SK-N-SH (cell line): ENCODE results near the gene TMPRSS15. TPM values are rescaled to one million over a fixed set of nuclear protein-coding genes. Genes with fewer than 3 reads are reported as not detected.

Experiments used
- CTCF ChIA-PET: fragments of 300-600, 350-600 bp; formaldehyde crosslinking; extraction: SDS; loops from one replicate; lab custom pipeline; 2021; lab: Yijun Ruan, JAX
- POLR2A ChIA-PET: fragments of 350-600 bp; sonication (Branson Sonifier 250); formaldehyde crosslinking; extraction: SDS; loops from one replicate; lab custom pipeline; 2020; ENCODE audit warnings: antibody characterized with exemption, inconsistent platforms; lab: Yijun Ruan, JAX
- DNase-seq: peaks from one replicate; pipeline ENCODE4 v3.0.0; 2012
- H2AFZ ChIP-seq: fragments of 200-600 bp; sonication (generic); 2 replicates; pipeline ENCODE4 v1.8.1; 2016; ENCODE audit warnings: antibody characterized with exemption, mild to moderate bottlenecking, low read depth
- H3F3A ChIP-seq: fragments of 200-600 bp; sonication (generic); replicated peaks from 2 replicates; pipeline ENCODE3; 2016; ENCODE audit warnings: antibody characterized with exemption, mild to moderate bottlenecking; ENCODE audit not compliant: insufficient read depth
- H3K27ac ChIP-seq, 2 experiments: fragments of 200-500 bp in 1 of 2; fragments of 200-600 bp in 1 of 2; sonication (Bioruptor generic) in 1 of 2; sonication (generic), shearing (Covaris generic) in 1 of 2; 2 replicates each; pipeline versions ENCODE4 v1.5.1 to v1.6.1; 2014 to 2016; ENCODE audit warnings: low read depth in 2 of 2, inconsistent platforms in 1 of 2, low read length in 1 of 2, mild to moderate bottlenecking in 1 of 2, mixed read lengths in 1 of 2
- H3K27me3 ChIP-seq: fragments of 200-600 bp; sonication (generic), shearing (Covaris generic); 2 replicates; pipeline ENCODE4 v1.6.1; 2016; ENCODE audit warnings: mixed run types; ENCODE audit not compliant: insufficient read depth
- H3K36me3 ChIP-seq, 2 experiments: fragments of 200-500 bp in 1 of 2; fragments of 200-600 bp in 1 of 2; sonication (Bioruptor generic) in 1 of 2; sonication (generic) in 1 of 2; replicated peaks in 1 of 2; 2 replicates each; pipeline versions ENCODE3 to v1.5.1; 2014 to 2016; ENCODE audit warnings: low read length in 1 of 2, mild to moderate bottlenecking in 1 of 2; ENCODE audit not compliant: insufficient read depth in 2 of 2, control insufficient read depth in 1 of 2
- H3K4me1 ChIP-seq, 2 experiments: fragments of 200-500 bp in 1 of 2; fragments of 200-600 bp in 1 of 2; sonication (Bioruptor generic) in 1 of 2; sonication (generic), shearing (Covaris generic) in 1 of 2; 2 replicates each; pipeline versions ENCODE4 v1.5.1 to v1.6.1; 2014 to 2016; ENCODE audit warnings: low read depth in 1 of 2, low read length in 1 of 2, mixed run types in 1 of 2; ENCODE audit not compliant: insufficient read depth in 2 of 2, control insufficient read depth in 1 of 2
- H3K4me2 ChIP-seq: fragments of 200-600 bp; sonication (generic), shearing (Covaris generic); 2 replicates; pipeline ENCODE4 v1.6.1; 2017; ENCODE audit warnings: mixed run types
- H3K4me3 ChIP-seq, 2 experiments: fragments of 200-500 bp in 1 of 2; fragments of 200-600 bp in 1 of 2; sonication (Bioruptor generic) in 1 of 2; sonication (generic), shearing (Covaris generic) in 1 of 2; 2 replicates each; pipeline versions ENCODE4 v1.5.1 to v1.8.1; 2014 to 2016; ENCODE audit warnings: low read depth in 2 of 2, inconsistent platforms in 1 of 2, low read length in 1 of 2, mild to moderate bottlenecking in 1 of 2, mixed read lengths in 1 of 2, moderate library complexity in 1 of 2
- H3K79me2 ChIP-seq: fragments of 200-600 bp; sonication (generic); 2 replicates; pipeline ENCODE4 v1.8.1; 2017; ENCODE audit warnings: mild to moderate bottlenecking; ENCODE audit not compliant: insufficient read depth
- H3K9ac ChIP-seq: fragments of 200-600 bp; sonication (generic); 2 replicates; pipeline ENCODE4 v1.6.1; 2017; ENCODE audit warnings: mixed run types
- H3K9me2 ChIP-seq: fragments of 200-600 bp; sonication (generic); 2 replicates; pipeline ENCODE4 v1.6.1; 2017; ENCODE audit warnings: mixed run types
- H3K9me3 ChIP-seq: fragments of 200-600 bp; sonication (generic); 2 replicates; pipeline ENCODE4 v1.6.1; 2017; ENCODE audit warnings: mixed run types, mild to moderate bottlenecking, moderate library complexity
- H4K20me1 ChIP-seq: fragments of 200-600 bp; sonication (generic); 2 replicates; pipeline ENCODE4 v1.6.1; 2017; ENCODE audit warnings: mild to moderate bottlenecking, mixed run types; ENCODE audit not compliant: insufficient read depth
- FOSL2 ChIP-seq: IDR thresholded peaks from 2 replicates; pipeline ENCODE4 v1.4.0; 2012; ENCODE audit warnings: low read depth, mild to moderate bottlenecking, moderate library complexity, borderline replicate concordance
- MXI1 ChIP-seq: IDR thresholded peaks from 2 replicates; pipeline ENCODE4 v1.6.1; 2012; ENCODE audit warnings: mild to moderate bottlenecking, low read depth, low read length, improper control_type of control experiment
- NFIC ChIP-seq: IDR thresholded peaks from 2 replicates; pipeline ENCODE4 v1.4.0; 2012; ENCODE audit warnings: borderline replicate concordance
- POLR2AphosphoS5 ChIP-seq: IDR thresholded peaks from 2 replicates; pipeline ENCODE4 v1.6.1; 2012; ENCODE audit warnings: low read depth, low read length
- RAD21 ChIP-seq: IDR thresholded peaks from 2 replicates; pipeline ENCODE4 v1.6.1; 2012; ENCODE audit warnings: mild to moderate bottlenecking, low read length
- RFX5 ChIP-seq: IDR thresholded peaks from 2 replicates; pipeline ENCODE4 v1.6.1; 2012; ENCODE audit warnings: mild to moderate bottlenecking, improper control_type of control experiment, low read length
- RXRA ChIP-seq: IDR thresholded peaks from 2 replicates; pipeline ENCODE4 v1.4.0; 2012; ENCODE audit warnings: low read depth, mild to moderate bottlenecking, borderline replicate concordance
- TAF1 ChIP-seq: IDR thresholded peaks from 2 replicates; pipeline ENCODE4 v1.6.1; 2012; ENCODE audit warnings: low read depth, mild to moderate bottlenecking, low read length, moderate library complexity, borderline replicate concordance
- WGBS: methylation state at CpG from one replicate; pipeline ENCODE4 v1.1.6; 2017; ENCODE audit warnings: low lambda C conversion rate; 5-methylcytosine and 5-hydroxymethylcytosine counted together
- polyA plus RNA-seq, 3 experiments: library from polyadenylated mRNA; depleted of rRNA; stranded (reverse); fragments of >200 nt; gene quantifications; 2 replicates each; pipeline ENCODE4 v1.2.3, GENCODE V29; 2012
- TF ChIP-seq, protein P1 (sequence below): IDR thresholded peaks from 2 replicates; pipeline ENCODE4 v1.4.0; 2012; ENCODE audit warnings: low read depth
- TF ChIP-seq, protein P2 (sequence below): IDR thresholded peaks from 2 replicates; pipeline ENCODE4 v1.4.0; 2012; ENCODE audit warnings: low read depth, borderline replicate concordance
- TF ChIP-seq, protein P3 (sequence below): IDR thresholded peaks from 2 replicates; pipeline ENCODE4 v1.6.1; 2012; ENCODE audit warnings: mild to moderate bottlenecking, low read depth, low read length, moderate library complexity
- TF ChIP-seq, protein P4 (sequence below): fragments of 150-350 bp; IDR thresholded peaks from 2 replicates; pipeline ENCODE4 v1.6.1; 2017; ENCODE audit warnings: antibody characterized with exemption, low read length, low read depth, borderline replicate concordance

TMPRSS15 gene
- polyA plus RNA-seq, 1 of the 3 experiments (the other 2 are of a cell fraction), result 0.03 TPM

DNA sequence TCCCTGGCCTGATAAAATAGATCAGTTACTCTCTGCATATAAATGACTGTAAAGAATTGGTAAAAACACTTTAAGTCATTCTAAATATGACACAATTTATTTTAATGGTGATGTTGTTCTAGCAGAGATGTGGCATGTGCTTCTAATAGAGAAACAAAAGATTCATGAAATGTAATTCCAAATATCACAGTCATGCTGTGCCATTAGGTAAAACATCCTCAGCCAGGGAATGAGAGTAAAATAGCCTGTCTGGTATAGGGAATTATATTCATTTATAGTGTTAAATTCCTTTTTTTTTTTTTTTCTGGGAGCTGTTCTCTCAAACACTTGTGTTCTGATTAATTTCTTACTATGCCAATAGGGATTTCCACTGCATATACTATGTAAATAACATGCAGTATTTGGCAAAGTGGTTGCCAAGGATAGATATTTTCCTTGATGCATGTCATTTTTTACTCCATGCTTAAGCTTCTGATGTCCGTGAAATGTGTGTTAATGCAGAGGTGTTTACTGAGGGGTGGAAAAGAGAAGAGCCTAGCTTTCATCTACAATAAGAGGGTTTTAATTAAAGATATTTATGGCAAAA is 67.8 kb downstream of the TMPRSS15 start:
- no peaks in the 10 kb centered on the region for H3K4me1 ChIP-seq

DNA sequence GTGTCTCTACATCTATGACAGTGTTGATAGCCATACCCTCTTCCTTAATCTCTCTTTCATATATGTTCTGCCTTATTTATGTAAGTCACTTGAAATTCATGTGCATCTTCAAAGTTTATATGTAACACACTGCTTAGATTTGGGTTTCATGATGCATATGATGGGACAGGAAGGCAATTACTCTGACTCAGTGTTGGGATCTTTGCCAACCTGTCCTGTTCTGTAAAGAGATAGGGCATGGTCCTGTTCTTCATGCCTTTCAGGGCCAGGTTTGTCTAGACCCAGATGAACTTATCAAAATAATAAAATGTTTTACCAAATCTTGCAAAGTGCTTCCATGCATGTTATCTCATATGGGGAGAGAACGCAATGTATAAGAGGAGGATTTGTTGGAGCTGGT is 69.5 kb downstream of the TMPRSS15 start:
- H3K9me3 ChIP-seq, result no peaks in the 10 kb centered on the region; the same call in 1 of the 2 replicates
- POLR2A ChIA-PET, result no interaction called here
- no peak overlapping the region for H3K4me3 ChIP-seq
- H3K36me3 ChIP-seq, result no peaks in the 10 kb centered on the region
- CTCF ChIA-PET, result no interaction called here
- no peaks in the 10 kb centered on the region for H4K20me1 ChIP-seq
- H3K9me2 ChIP-seq, result no peaks in the 10 kb centered on the region
- TF ChIP-seq POLR2AphosphoS5 (no peak), RFX5 (no peak), NFIC (no peak), MXI1 (no peak), TAF1 (no peak)
- TF ChIP-seq, protein P1, sequence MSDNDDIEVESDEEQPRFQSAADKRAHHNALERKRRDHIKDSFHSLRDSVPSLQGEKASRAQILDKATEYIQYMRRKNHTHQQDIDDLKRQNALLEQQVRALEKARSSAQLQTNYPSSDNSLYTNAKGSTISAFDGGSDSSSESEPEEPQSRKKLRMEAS, result no peak
- WGBS, result 33% methylated on average over 1 of the region's 1 CpG
- H3K79me2 ChIP-seq, result no peaks in the 10 kb centered on the region
- H3F3A ChIP-seq, result no peaks in the 10 kb centered on the region
- H3K4me2 ChIP-seq, result no peak overlapping the region
- DNase-seq, result no peak
- H3K4me1 ChIP-seq, result no peaks in the 10 kb centered on the region
- H3K9ac ChIP-seq, result no peak overlapping the region
- no peak overlapping the region for H2AFZ ChIP-seq
- H3K27ac ChIP-seq, result no peak overlapping the region
- no peaks in the 10 kb centered on the region for H3K27me3 ChIP-seq

More for the DNA sequence above, 67.8 kb downstream of the TMPRSS15 start:
- POLR2A ChIA-PET, result no interaction called here
- H3K27me3 ChIP-seq, result no peaks in the 10 kb centered on the region
- no peaks in the 10 kb centered on the region for H4K20me1 ChIP-seq
- no peaks in the 10 kb centered on the region for H3K36me3 ChIP-seq
- WGBS, result 0% methylated on average over 1 of the region's 1 CpG
- CTCF ChIA-PET, result interaction anchor here (0.6 kb wide), 1 partner anchor 21 kb away, joined by 3 read pairs; no protein-coding TSS in a partner anchor
- H3K4me2 ChIP-seq, result no peak overlapping the region
- H3K4me3 ChIP-seq, result no peak overlapping the region
- H3K9me3 ChIP-seq, result no peaks in the 10 kb centered on the region
- H3K27ac ChIP-seq, result no peak overlapping the region
- TF ChIP-seq RAD21, result no peak
- TF ChIP-seq, protein P2, sequence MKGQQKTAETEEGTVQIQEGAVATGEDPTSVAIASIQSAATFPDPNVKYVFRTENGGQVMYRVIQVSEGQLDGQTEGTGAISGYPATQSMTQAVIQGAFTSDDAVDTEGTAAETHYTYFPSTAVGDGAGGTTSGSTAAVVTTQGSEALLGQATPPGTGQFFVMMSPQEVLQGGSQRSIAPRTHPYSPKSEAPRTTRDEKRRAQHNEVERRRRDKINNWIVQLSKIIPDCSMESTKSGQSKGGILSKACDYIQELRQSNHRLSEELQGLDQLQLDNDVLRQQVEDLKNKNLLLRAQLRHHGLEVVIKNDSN, result no peak
- TF ChIP-seq, protein P3, sequence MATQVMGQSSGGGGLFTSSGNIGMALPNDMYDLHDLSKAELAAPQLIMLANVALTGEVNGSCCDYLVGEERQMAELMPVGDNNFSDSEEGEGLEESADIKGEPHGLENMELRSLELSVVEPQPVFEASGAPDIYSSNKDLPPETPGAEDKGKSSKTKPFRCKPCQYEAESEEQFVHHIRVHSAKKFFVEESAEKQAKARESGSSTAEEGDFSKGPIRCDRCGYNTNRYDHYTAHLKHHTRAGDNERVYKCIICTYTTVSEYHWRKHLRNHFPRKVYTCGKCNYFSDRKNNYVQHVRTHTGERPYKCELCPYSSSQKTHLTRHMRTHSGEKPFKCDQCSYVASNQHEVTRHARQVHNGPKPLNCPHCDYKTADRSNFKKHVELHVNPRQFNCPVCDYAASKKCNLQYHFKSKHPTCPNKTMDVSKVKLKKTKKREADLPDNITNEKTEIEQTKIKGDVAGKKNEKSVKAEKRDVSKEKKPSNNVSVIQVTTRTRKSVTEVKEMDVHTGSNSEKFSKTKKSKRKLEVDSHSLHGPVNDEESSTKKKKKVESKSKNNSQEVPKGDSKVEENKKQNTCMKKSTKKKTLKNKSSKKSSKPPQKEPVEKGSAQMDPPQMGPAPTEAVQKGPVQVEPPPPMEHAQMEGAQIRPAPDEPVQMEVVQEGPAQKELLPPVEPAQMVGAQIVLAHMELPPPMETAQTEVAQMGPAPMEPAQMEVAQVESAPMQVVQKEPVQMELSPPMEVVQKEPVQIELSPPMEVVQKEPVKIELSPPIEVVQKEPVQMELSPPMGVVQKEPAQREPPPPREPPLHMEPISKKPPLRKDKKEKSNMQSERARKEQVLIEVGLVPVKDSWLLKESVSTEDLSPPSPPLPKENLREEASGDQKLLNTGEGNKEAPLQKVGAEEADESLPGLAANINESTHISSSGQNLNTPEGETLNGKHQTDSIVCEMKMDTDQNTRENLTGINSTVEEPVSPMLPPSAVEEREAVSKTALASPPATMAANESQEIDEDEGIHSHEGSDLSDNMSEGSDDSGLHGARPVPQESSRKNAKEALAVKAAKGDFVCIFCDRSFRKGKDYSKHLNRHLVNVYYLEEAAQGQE, result no peak
- TF ChIP-seq, protein P4, sequence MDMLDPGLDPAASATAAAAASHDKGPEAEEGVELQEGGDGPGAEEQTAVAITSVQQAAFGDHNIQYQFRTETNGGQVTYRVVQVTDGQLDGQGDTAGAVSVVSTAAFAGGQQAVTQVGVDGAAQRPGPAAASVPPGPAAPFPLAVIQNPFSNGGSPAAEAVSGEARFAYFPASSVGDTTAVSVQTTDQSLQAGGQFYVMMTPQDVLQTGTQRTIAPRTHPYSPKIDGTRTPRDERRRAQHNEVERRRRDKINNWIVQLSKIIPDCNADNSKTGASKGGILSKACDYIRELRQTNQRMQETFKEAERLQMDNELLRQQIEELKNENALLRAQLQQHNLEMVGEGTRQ, result no peak
- TF ChIP-seq MXI1, result no peak
- no peak for TF ChIP-seq NFIC
- no peak for TF ChIP-seq FOSL2
- TF ChIP-seq RXRA, result no peak
- H3K79me2 ChIP-seq, result no peaks in the 10 kb centered on the region
- H3F3A ChIP-seq, result no peaks in the 10 kb centered on the region
- no peaks in the 10 kb centered on the region for H3K9me2 ChIP-seq
- DNase-seq, result no peak
- H2AFZ ChIP-seq, result no peak overlapping the region
- H3K9ac ChIP-seq, result no peak overlapping the region
